Small intestine (tissue), 7 donors: ENCODE measurements around the gene OSCP1. TPM values are rescaled to one million over a fixed set of nuclear protein-coding genes. Genes with fewer than 3 reads are reported as not detected.

ENCODE experiments used
- DNase-seq, 2 donors: peaks; one replicate each; pipeline versions ENCODE4 v3.0.0 to v3.0.0-alpha.2; 2013
- FAIRE-seq: peaks from 2 replicates; lab custom pipeline; 2012; peaks lifted over from hg19 to GRCh38; lab: Jason Lieb, UNC
- H3K27ac ChIP-seq, 3 donors: one replicate each; pipeline ENCODE4 v1.5.1; 2013; ENCODE audit warnings: low read length in 2 of 3, mild to moderate bottlenecking in 2 of 3, control low read depth in 1 of 3, inconsistent platforms in 1 of 3, low read depth in 1 of 3, moderate library complexity in 1 of 3
- H3K27me3 ChIP-seq, 3 donors: one replicate each; pipeline ENCODE4 v1.6.1; 2013; ENCODE audit warnings: low read length in 3 of 3, inconsistent platforms in 1 of 3; ENCODE audit not compliant: control insufficient read depth in 3 of 3, insufficient read depth in 3 of 3
- H3K36me3 ChIP-seq, 3 donors: one replicate each; pipeline ENCODE4 v1.6.1; 2013; ENCODE audit warnings: low read length in 3 of 3, inconsistent platforms in 1 of 3, low read depth in 1 of 3, mild to moderate bottlenecking in 1 of 3, moderate library complexity in 1 of 3; ENCODE audit not compliant: control insufficient read depth in 3 of 3, insufficient read depth in 2 of 3
- H3K4me1 ChIP-seq, 3 donors: one replicate each; pipeline ENCODE4 v1.6.1; 2013; ENCODE audit warnings: low read length in 2 of 3, inconsistent platforms in 1 of 3, low read depth in 1 of 3, mild to moderate bottlenecking in 1 of 3, moderate library complexity in 1 of 3; ENCODE audit not compliant: control insufficient read depth in 3 of 3, insufficient read depth in 2 of 3
- H3K4me3 ChIP-seq, 3 donors: one replicate each; pipeline ENCODE4 v1.5.1; 2013; ENCODE audit warnings: low read length in 3 of 3, control low read depth in 1 of 3, inconsistent platforms in 1 of 3, low read depth in 1 of 3, mild to moderate bottlenecking in 1 of 3, moderate library complexity in 1 of 3
- H3K9me3 ChIP-seq, 2 donors: one replicate each; pipeline ENCODE4 v1.6.1; 2013; ENCODE audit warnings: low read depth in 1 of 2, low read length in 1 of 2; ENCODE audit not compliant: control insufficient read depth in 2 of 2, insufficient read depth in 1 of 2
- WGBS, 3 donors: extraction: QIAGEN DNeasy Blood & Tissue Kit; methylation state at CpG; one replicate each; pipeline ENCODE4 v1.1.7; 2013; 5-methylcytosine and 5-hydroxymethylcytosine counted together
- polyA plus RNA-seq, 4 donors: library from polyadenylated mRNA; stranded (reverse) in 3 of 4; unstranded in 1 of 4; fragments of 200-250 nt in 3 of 4; fragments of 120-200 nt in 1 of 4; gene quantifications; one replicate each; pipeline versions ENCODE4 v1.2.1 to v1.2.3, GENCODE V29; 2013
- donor health status: healthy with polysubstance abuse.
- donor health status: control.
- donor health status: control.
- donor health status: Bipolar disorder and iron deficiency.
- donor health status: healthy.

OSCP1 gene
- polyA plus RNA-seq, 4 donors, result 0.89 to 6.1 (median 2.8) TPM

- Histone ChIP-seq H3K4me1 (peaks cover 0 to 4% (median 0%) of the 10 kb centered on the region in 3 donors), H3K36me3 (peaks cover 0 to 22% (median 0%) of the 10 kb centered on the region in 3 donors), H3K27ac (no peak overlapping the region), H3K9me3 (no peaks in the 10 kb centered on the region), H3K4me3 (no peak overlapping the region), H3K27me3 (no peaks in the 10 kb centered on the region)
- no peak for DNase-seq
- FAIRE-seq, result no peak
- 24 to 44% (median 29%) methylated on average over 1 of the region's 1 CpG for WGBS, 3 donors
Observed at GRCh38 chr1:36433102-36433501, 17.1 kb downstream of the OSCP1 start.

DNA sequence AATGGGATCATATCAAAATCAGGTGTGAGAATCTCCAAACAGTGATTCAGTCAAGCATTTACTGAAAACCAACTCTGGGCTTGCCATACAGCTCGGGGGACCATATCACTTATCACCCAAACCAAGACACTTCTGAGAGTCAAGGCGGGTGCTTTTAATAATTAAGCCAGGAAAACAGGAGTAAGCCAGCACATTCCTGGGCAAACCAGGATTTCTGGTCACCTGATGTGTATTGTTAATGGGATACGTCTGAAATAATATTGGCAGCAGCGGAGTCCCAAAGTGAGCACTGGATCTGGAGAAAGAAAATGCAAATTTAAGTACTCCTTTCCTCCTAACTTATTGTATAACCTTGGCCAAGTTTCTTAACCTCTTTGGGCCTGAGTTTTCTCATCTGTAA, 17.6 kb downstream of the OSCP1 start:
- Histone ChIP-seq H3K27ac (no peak overlapping the region), H3K36me3 (peaks cover 0 to 19% (median 0%) of the 10 kb centered on the region in 3 donors), H3K4me1 (peaks cover 0 to 4% (median 0%) of the 10 kb centered on the region in 3 donors), H3K4me3 (no peak overlapping the region), H3K9me3 (no peaks in the 10 kb centered on the region), H3K27me3 (no peaks in the 10 kb centered on the region)
- FAIRE-seq (no peak), DNase-seq (peak; percentile 8 to 37)
- WGBS, 3 donors, result 19 to 53% (median 39%) methylated on average over 4 of the region's 4 CpGs

DNA sequence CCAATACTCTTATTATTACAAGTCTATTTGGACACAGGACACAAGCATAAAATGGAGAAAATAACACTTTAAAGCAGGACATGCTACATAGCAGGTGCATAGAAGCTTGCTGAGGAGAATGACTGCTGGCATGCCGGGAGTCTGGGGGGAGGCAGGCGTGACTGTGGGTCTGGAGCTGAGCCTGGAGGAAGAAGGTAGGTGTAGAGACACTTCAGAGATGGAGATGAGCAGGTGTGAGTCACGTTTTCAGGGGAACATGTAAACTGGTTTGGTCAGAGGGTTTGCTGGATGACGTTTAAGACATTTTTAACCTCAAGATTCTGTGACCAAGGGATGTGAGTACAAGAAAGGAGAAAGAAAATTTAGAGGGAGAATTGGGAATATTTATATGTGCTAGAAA, 24.5 kb downstream of the OSCP1 start:
- Histone ChIP-seq H3K4me1 (no peaks in the 10 kb centered on the region), H3K9me3 (no peaks in the 10 kb centered on the region), H3K4me3 (no peak overlapping the region), H3K36me3 (peaks cover 0 to 21% (median 0%) of the 10 kb centered on the region in 3 donors), H3K27me3 (no peaks in the 10 kb centered on the region), H3K27ac (no peak overlapping the region)
- DNase-seq, result no peak
- 64 to 79% (median 74%) methylated on average over 4 of the region's 4 CpGs for WGBS, 3 donors
- no peak for FAIRE-seq

- H3K27ac ChIP-seq, result no peak overlapping the region
- no peak for DNase-seq
- no peak overlapping the region for H3K4me3 ChIP-seq
- 84 to 88% (median 85%) methylated on average over 7 of the region's 7 CpGs for WGBS, 3 donors
- FAIRE-seq, result no peak
- H3K9me3 ChIP-seq, result no peaks in the 10 kb centered on the region
- no peaks in the 10 kb centered on the region for H3K4me1 ChIP-seq
- peaks cover 0 to 26% (median 0%) of the 10 kb centered on the region in 3 donors for H3K36me3 ChIP-seq
- no peaks in the 10 kb centered on the region for H3K27me3 ChIP-seq
Observed at GRCh38 chr1:36421649-36422048, 28.6 kb downstream of the OSCP1 start.

- no peak for FAIRE-seq
- Histone ChIP-seq H3K4me3 (no peak overlapping the region), H3K36me3 (peaks cover 0 to 23% (median 0%) of the 10 kb centered on the region in 3 donors), H3K9me3 (no peaks in the 10 kb centered on the region), H3K4me1 (no peaks in the 10 kb centered on the region), H3K27me3 (no peaks in the 10 kb centered on the region), H3K27ac (no peak overlapping the region)
- WGBS, 3 donors, result 17 to 19% (median 17%) methylated on average over 13 of the region's 13 CpGs
- DNase-seq, result peak; percentile 86 to 89
Observed at GRCh38 chr1:36420836-36421317, 29.4 kb downstream of the OSCP1 start.

GRCh38 chr1:36420409-36420808, 29.8 kb downstream of the OSCP1 start:
- no peak for FAIRE-seq
- Histone ChIP-seq H3K9me3 (no peaks in the 10 kb centered on the region), H3K27me3 (no peaks in the 10 kb centered on the region), H3K4me3 (no peak overlapping the region), H3K27ac (no peak overlapping the region), H3K4me1 (no peaks in the 10 kb centered on the region), H3K36me3 (peaks cover 0 to 20% (median 0%) of the 10 kb centered on the region in 3 donors)
- DNase-seq, result no peak
- WGBS, 3 donors, result 48 to 66% (median 64%) methylated on average over 5 of the region's 5 CpGs

DNA sequence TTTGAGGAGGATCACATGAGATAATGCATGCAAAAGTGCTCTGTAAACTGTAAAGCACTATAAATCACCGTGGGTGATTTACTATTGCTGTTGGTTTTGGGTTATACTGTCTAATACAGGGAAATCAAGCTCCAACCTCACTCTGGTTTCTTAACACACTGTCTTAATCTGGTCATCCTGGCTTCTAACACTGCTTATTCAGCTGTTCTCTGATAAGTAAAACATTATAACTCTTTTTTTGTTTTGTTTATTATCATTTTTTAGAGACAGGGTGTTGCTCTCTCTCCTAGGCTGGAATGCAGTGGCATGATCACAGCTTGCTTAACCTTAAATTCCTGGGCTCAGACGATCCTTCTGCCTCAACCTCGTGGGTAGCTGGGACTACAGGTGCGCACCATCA, 30.7 kb downstream of the OSCP1 start:
- H3K27me3 ChIP-seq, result no peaks in the 10 kb centered on the region
- FAIRE-seq (no peak), DNase-seq (no peak)
- no peak overlapping the region for H3K4me3 ChIP-seq
- H3K36me3 ChIP-seq, result peaks cover 0 to 20% (median 0%) of the 10 kb centered on the region in 3 donors
- H3K9me3 ChIP-seq, result no peaks in the 10 kb centered on the region
- WGBS, 3 donors, result 83 to 92% (median 87%) methylated on average over 4 of the region's 4 CpGs
- H3K4me1 ChIP-seq, result no peaks in the 10 kb centered on the region
- H3K27ac ChIP-seq, result no peak overlapping the region

DNA sequence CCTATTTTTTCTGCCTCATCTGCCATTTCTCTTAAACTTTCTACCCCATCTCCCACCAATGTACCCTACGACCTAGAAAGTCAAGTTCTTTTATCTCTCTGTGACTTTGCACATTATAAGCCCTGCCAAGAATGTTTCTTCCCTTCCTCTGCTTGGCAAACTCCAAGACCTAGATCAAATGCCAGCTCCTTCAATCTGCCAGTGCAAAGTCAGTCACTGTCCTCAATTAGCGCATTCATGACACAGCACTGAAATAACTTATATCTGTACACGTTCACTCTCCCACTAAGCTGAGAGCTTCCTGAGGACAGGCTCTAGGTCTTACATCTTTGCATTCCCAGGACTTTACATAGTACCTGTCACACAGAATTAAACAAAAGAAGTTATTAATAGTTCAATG, 31.1 kb downstream of the OSCP1 start:
- DNase-seq (no peak), FAIRE-seq (no peak)
- Histone ChIP-seq H3K4me1 (no peaks in the 10 kb centered on the region), H3K27me3 (no peaks in the 10 kb centered on the region), H3K4me3 (no peak overlapping the region), H3K9me3 (no peaks in the 10 kb centered on the region), H3K36me3 (peaks cover 0 to 17% (median 0%) of the 10 kb centered on the region in 3 donors), H3K27ac (no peak overlapping the region)
- WGBS, 3 donors, result 84 to 88% (median 87%) methylated on average over 3 of the region's 3 CpGs

GRCh38 chr1:36417931-36418330, 32.3 kb downstream of the OSCP1 start:
- DNase-seq (no peak), FAIRE-seq (no peak)
- no peak overlapping the region for H3K4me3 ChIP-seq
- H3K4me1 ChIP-seq, result no peaks in the 10 kb centered on the region
- H3K27me3 ChIP-seq, result no peaks in the 10 kb centered on the region
- H3K36me3 ChIP-seq, result peaks cover 0 to 15% (median 0%) of the 10 kb centered on the region in 3 donors
- 84 to 90% (median 88%) methylated on average over 9 of the region's 9 CpGs for WGBS, 3 donors
- no peak overlapping the region for H3K27ac ChIP-seq
- no peaks in the 10 kb centered on the region for H3K9me3 ChIP-seq
